GM03348 (cell line): Measurements from ENCODE around the gene CALHM2.
A peak's percentile ranks its signal among the peaks of the same experiment; 100 is the strongest.
"Not testable (repeated sequence)": the region's sequence is repeated elsewhere in the genome, so short reads cannot be mapped to it uniquely, and the experiment has no call there.

ENCODE experiments used
- DNase-seq: peaks from one replicate; pipeline ENCODE4 v3.0.0; 2012; ENCODE audit warnings: low spot score

CALHM2 gene

GRCh38 chr10:103449208-103450144 lies 2.7 kb downstream of the CALHM2 start:
- no peak for DNase-seq

GRCh38 chr10:103448746-103449145 lies 3.4 kb downstream of the CALHM2 start:
- DNase-seq, result peak; percentile 94

GRCh38 chr10:103447187-103447586 lies 5.0 kb downstream of the CALHM2 start:
- no peak for DNase-seq

- peak; percentile 75 for DNase-seq
Measured at GRCh38 chr10:103445767-103446567, 6.2 kb downstream of the CALHM2 start.

GRCh38 chr10:103445366-103445765 lies 6.8 kb downstream of the CALHM2 start:
- DNase-seq, result no peak

GRCh38 chr10:103444478-103444877 lies 7.7 kb downstream of the CALHM2 start:
- DNase-seq, result no peak

- DNase-seq, result no peak
Measured at GRCh38 chr10:103443475-103444185, 8.5 kb downstream of the CALHM2 start.

- no peak for DNase-seq
Measured at GRCh38 chr10:103442031-103442461, 10.1 kb downstream of the CALHM2 start.

GRCh38 chr10:103441611-103442010 lies 10.6 kb downstream of the CALHM2 start:
- DNase-seq, result no peak

GRCh38 chr10:103441206-103441605 lies 11.0 kb downstream of the CALHM2 start:
- DNase-seq, result no peak

- no peak for DNase-seq
Measured at GRCh38 chr10:103440416-103440815, 11.8 kb downstream of the CALHM2 start.

- DNase-seq, result no peak
Measured at GRCh38 chr10:103439776-103440175, 12.4 kb downstream of the CALHM2 start.

GRCh38 chr10:103433858-103434257 lies 18.3 kb downstream of the CALHM2 start:
- DNase-seq, result no peak

GRCh38 chr10:103431902-103432301 lies 20.3 kb downstream of the CALHM2 start:
- DNase-seq, result no peak

GRCh38 chr10:103429647-103430046 lies 22.5 kb downstream of the CALHM2 start:
- DNase-seq, result no peak

- no peak for DNase-seq
Measured at GRCh38 chr10:103428989-103429643, 23.1 kb downstream of the CALHM2 start.

- DNase-seq, result no peak
Measured at GRCh38 chr10:103427866-103428265, 24.3 kb downstream of the CALHM2 start.

GRCh38 chr10:103423748-103424147 lies 28.4 kb downstream of the CALHM2 start:
- DNase-seq, result no peak

GRCh38 chr10:103419101-103419500 lies 33.1 kb downstream of the CALHM2 start:
- no peak for DNase-seq

- no peak for DNase-seq
Measured at GRCh38 chr10:103417601-103418000, 34.6 kb downstream of the CALHM2 start.

GRCh38 chr10:103417148-103417469 lies 35.1 kb downstream of the CALHM2 start:
- not testable (repeated sequence) for DNase-seq
